IPS-15b (cell line): ENCODE data around the gene IGFL3.
"Not testable (repeated sequence)": the region's sequence is repeated elsewhere in the genome, so short reads cannot be mapped to it uniquely, and the experiment has no call there.

Experiments used
- H3K27me3 ChIP-seq: one replicate; pipeline ENCODE4 v1.6.1; 2013; ENCODE audit warnings: low read length; ENCODE audit not compliant: control insufficient read depth, insufficient read depth
- H3K36me3 ChIP-seq: one replicate; pipeline ENCODE4 v1.6.1; 2013; ENCODE audit warnings: low read length; ENCODE audit not compliant: control insufficient read depth, insufficient read depth
- H3K4me1 ChIP-seq: one replicate; pipeline ENCODE4 v1.6.1; 2013; ENCODE audit warnings: mild to moderate bottlenecking, low read length; ENCODE audit not compliant: control insufficient read depth, insufficient read depth
- H3K4me3 ChIP-seq: one replicate; pipeline ENCODE4 v1.5.1; 2013; ENCODE audit warnings: low read depth, low read length
- H3K9ac ChIP-seq: one replicate; pipeline ENCODE4 v1.6.1; 2013; ENCODE audit warnings: low read depth, mild to moderate bottlenecking, low read length
- H3K9me3 ChIP-seq: one replicate; pipeline ENCODE4 v1.6.1; 2013; ENCODE audit warnings: mild to moderate bottlenecking, low read length; ENCODE audit not compliant: control insufficient read depth, insufficient read depth

The IGFL3 gene

DNA sequence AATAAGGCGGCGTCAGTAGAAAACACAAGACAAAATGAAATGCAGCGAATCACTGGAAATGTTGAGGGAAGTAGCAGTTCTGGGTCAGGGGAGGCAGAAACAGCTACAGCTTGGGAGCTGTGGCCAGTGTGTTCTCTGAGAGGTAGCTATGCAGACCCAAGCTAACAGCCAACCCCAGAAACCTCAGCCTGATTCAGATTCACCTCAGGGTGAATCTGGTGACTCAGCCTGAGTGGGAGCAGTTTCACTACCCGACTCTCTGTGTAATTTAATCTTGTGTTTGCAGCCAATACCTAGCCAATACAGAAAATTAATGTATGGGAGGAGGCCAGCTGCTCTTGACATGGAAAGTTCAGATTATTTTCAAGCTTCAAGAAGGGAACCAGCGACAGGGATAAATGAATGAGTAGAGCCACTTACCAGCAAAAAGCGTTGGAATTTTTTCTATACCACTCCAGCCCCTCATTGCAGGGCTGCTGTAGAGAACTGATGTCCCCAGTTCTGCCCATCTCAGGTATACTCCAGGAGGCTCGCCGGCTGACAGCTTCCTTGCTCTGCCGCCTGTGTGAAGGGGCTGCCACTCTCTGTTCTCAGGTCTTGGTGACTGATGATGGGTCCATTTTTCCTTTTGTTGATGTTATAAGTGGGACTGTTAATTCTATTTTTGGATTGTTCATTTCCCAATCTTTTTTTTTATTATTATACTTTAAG lies 8.9 kb downstream of the IGFL3 start:
- no peaks in the 10 kb centered on the region for H3K9me3 ChIP-seq
- H3K27me3 ChIP-seq: peaks cover 5% of the 10 kb centered on the region
- H3K4me3 ChIP-seq: no peak overlapping the region
- H3K9ac ChIP-seq: no peak overlapping the region
- no peaks in the 10 kb centered on the region for H3K36me3 ChIP-seq
- no peaks in the 10 kb centered on the region for H3K4me1 ChIP-seq

DNA sequence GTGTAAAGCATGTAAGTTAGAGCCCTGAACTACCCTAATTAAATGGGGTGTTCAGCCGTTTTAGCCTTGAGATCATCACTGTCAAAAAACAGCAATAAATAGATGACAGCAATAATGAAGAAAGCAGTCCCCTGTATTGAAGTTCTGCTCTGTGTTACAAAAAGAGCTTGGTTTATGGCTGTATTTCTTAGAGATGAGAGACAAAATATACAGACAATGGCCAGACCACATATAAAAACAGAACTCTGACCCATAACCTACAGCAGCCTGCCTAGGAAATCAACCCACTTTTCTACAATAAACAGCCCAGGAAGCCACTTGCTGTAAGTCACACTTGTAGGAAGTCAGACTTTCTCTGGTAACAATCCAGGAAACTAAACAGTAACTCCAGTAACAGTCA lies 10.8 kb downstream of the IGFL3 start:
- Histone ChIP-seq H3K9me3 (peaks cover under 1% of the 10 kb centered on the region), H3K27me3 (peaks cover 5% of the 10 kb centered on the region), H3K9ac (no peak overlapping the region), H3K36me3 (no peaks in the 10 kb centered on the region), H3K4me3 (no peak overlapping the region), H3K4me1 (no peaks in the 10 kb centered on the region)

DNA sequence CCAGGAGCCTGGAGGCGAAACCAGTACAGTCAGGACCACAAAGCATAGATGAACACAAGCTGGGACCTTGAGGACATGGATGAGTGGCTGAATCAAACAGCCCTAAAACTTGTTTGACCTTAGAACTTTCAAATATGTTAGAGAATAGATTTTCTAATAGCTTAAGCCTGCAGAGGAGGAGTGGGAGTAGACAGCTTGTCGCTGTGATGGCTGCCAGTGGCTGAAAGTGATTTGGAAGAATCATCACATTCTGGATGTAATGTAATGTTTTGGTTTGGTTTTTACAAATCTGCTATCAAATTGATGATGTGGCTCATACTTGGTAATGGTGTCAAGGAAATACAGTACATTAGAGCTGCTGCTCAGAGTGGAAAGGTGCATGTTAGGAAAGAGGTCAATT lies 12.0 kb downstream of the IGFL3 start:
- H3K4me1 ChIP-seq: no peaks in the 10 kb centered on the region
- H3K27me3 ChIP-seq: peaks cover 5% of the 10 kb centered on the region
- peaks cover 4% of the 10 kb centered on the region for H3K9me3 ChIP-seq
- H3K36me3 ChIP-seq: no peaks in the 10 kb centered on the region
- no peak overlapping the region for H3K9ac ChIP-seq
- no peak overlapping the region for H3K4me3 ChIP-seq

DNA sequence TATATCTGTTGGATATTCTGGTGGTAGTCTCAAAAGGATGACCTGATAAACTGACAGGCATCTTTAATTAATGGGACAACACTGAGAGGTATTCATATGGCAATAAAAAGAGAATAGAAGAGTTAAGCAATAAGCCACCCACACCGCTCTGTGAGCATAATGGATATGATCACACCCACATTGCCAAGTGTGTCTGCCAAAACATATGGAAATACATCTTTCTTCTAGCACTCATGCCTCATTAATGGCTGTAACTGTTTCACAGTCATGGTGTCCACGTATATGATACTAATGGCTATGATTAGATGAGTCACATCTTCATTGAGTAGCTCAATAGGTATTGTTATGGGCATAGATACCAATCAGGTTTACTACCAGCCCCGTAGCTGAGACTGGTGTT lies 13.1 kb downstream of the IGFL3 start:
- Histone ChIP-seq H3K27me3 (peaks cover 5% of the 10 kb centered on the region), H3K4me1 (no peaks in the 10 kb centered on the region), H3K9ac (no peak overlapping the region), H3K4me3 (no peak overlapping the region), H3K9me3 (peaks cover 4% of the 10 kb centered on the region), H3K36me3 (no peaks in the 10 kb centered on the region)

DNA sequence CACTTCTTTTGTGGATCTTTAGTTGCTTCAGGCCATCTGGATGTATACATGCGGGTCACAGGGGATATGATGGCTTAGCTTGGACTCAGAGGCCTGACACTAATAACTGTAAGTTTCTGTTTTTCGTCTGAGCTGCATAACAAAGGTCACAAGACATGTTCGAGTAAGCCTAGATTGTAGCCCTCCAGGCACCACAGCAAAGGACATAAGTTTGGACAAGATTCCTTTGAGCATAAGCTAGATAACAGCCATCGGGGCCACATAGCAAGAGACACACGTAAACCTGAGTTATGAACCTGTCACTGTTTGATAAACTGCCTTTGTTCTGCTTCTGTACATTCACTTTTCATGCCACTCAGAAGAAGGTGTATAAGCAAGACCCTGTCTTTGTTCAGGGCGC lies 14.6 kb downstream of the IGFL3 start:
- Histone ChIP-seq H3K4me3 (no peak overlapping the region), H3K4me1 (no peaks in the 10 kb centered on the region), H3K27me3 (peaks cover 5% of the 10 kb centered on the region), H3K36me3 (no peaks in the 10 kb centered on the region), H3K9me3 (peaks cover 4% of the 10 kb centered on the region), H3K9ac (no peak overlapping the region)

DNA sequence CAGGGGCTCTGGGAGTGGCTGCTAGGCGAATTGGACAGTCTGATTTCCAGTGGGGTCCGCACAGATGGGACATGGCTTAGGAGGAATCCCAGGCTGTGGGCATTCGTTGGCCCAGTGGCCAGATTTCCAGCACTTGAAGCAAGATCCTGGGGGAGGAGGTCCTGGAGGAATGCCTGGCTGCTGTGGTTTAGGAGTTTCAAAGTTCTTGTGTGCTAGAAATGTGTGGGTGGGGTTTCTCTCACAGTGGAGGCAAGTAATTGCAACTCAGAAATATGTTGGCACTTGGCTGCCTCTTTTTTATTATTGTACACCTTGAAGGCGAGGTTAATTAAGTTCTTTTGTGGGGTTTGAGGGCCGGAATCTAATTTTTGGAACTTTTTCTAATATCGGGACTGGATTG lies 17.1 kb downstream of the IGFL3 start:
- no peak overlapping the region for H3K4me3 ChIP-seq
- H3K4me1 ChIP-seq: no peaks in the 10 kb centered on the region
- no peak overlapping the region for H3K9ac ChIP-seq
- peaks cover 4% of the 10 kb centered on the region for H3K9me3 ChIP-seq
- H3K36me3 ChIP-seq: no peaks in the 10 kb centered on the region
- H3K27me3 ChIP-seq: peaks cover 3% of the 10 kb centered on the region

DNA sequence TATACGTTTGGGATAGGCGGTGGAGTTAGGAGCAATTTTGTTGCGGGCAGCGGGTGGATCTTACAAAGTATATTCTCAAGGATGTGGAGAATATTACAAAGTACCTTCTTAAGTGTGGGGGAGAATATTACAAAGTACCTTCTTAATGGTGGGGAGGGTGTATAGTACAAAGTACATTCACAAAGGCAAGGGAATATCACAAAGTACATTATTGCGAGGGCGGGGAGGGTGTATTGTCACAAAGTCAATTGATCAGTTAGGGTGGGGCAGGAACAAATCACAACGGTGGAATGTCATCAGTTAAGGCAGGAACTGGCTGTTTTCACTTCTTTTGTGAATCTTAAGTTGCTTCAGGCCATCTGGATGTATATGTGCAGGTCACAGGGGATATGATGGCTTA lies 22.2 kb downstream of the IGFL3 start:
- not testable (repeated sequence) for H3K9ac ChIP-seq, H3K9me3 ChIP-seq, H3K4me3 ChIP-seq, H3K27me3 ChIP-seq, H3K36me3 ChIP-seq, H3K4me1 ChIP-seq

DNA sequence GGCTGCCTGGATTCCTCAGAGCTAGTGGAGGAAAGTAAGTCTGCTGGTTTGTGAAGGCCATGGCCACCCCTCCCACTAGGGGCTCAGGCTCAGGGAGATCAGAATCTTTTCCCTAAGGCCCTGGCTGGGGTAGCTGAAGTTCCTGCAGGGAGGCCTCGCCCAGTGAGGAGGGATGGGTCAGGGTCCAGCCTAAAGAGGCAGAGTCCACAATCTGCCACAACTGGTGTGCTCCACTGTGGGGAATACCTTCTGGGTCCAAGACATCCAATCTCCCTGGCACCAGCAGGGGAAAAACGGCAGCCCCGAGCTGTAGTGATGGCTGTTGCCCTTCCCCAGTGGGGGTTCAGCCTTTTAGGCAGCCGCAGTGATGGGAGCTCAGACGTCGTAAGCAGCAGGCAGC lies 23.2 kb downstream of the IGFL3 start:
- H3K36me3 ChIP-seq: no peaks in the 10 kb centered on the region
- no peak overlapping the region for H3K9ac ChIP-seq
- no peaks in the 10 kb centered on the region for H3K27me3 ChIP-seq
- H3K4me3 ChIP-seq: no peak overlapping the region
- H3K4me1 ChIP-seq: no peaks in the 10 kb centered on the region
- H3K9me3 ChIP-seq: no peaks in the 10 kb centered on the region

DNA sequence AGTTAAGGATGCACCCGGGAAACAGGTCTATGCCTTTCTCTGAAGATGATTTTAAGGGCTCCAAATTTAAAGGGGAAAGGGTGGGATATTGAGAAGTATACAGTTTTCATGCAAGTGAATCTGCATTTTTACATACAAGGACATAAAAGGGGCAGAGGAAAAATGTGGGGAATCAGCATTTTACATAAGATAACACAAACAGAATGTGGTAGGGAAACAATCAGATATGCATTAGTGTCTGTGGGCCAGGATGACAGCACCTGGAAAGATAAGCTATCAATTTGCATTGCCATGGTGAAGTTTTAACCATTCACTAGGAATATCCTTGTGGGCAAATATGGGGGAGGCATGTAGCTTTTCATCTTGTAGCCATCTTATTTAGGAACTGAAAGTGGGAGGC lies 24.1 kb downstream of the IGFL3 start:
- Histone ChIP-seq H3K9ac (no peak overlapping the region), H3K9me3 (no peaks in the 10 kb centered on the region), H3K36me3 (no peaks in the 10 kb centered on the region), H3K4me3 (no peak overlapping the region), H3K27me3 (no peaks in the 10 kb centered on the region), H3K4me1 (no peaks in the 10 kb centered on the region)

DNA sequence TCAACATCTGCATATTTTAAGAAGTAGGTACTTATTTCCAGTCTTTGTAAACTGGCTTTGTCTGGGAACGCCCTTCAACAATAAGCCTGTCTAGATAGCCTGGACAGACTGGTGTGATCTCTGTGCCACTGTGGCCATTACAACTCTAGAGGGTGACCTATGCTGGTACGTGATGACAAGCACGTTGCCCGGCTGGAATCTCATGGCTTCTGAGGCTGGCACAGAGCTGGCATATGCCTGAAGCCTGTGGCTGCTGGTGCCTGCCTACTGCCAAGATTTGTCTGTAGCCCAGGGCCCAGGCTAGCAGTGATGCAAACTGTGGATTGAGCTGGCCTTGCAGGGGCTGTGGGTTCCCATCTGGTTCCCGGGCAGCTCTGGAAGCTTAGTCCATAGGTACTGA lies 34.0 kb downstream of the IGFL3 start:
- Histone ChIP-seq H3K27me3 (no peaks in the 10 kb centered on the region), H3K4me3 (no peak overlapping the region), H3K36me3 (no peaks in the 10 kb centered on the region), H3K9me3 (no peaks in the 10 kb centered on the region), H3K9ac (no peak overlapping the region), H3K4me1 (no peaks in the 10 kb centered on the region)

DNA sequence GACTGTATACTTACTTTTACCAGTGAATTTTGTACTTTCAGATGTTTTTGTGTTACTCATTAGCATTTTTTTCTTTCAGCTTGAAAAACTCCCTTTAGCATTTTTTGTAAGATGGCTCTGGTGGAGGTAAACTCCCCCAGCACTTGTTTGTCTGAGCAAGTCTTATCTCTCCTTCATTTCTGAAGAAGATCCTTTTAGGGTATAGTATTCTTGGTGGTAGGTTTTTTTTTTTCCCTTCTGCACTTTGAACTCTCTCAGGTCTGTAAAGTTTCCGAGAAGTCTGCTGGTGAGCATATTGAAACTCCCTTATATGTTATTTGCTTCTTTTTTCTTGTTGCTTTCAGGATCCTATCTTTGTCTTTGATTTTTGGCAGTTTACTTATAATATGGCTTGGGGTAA lies 35.1 kb downstream of the IGFL3 start:
- H3K9me3 ChIP-seq: no peaks in the 10 kb centered on the region
- no peak overlapping the region for H3K4me3 ChIP-seq
- no peaks in the 10 kb centered on the region for H3K36me3 ChIP-seq
- no peak overlapping the region for H3K9ac ChIP-seq
- H3K4me1 ChIP-seq: no peaks in the 10 kb centered on the region
- H3K27me3 ChIP-seq: no peaks in the 10 kb centered on the region

DNA sequence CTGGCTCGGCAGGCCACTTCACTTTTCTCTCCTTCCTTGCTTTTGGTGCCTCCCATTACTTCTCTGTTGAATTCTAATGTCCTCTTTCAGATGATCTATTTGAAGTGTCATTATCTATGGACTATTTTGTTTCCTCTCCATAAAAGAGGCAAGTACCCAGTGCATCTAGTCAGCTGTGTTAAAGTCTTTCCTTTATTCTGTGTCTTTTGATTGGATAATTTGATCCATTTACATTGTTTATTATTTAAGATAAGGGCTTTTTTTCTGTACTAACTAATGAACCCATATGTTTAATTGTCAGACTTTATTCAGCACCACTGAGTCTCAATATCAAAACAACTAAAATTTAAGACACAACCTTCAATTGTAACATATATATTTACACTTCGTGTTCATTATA lies 36.4 kb downstream of the IGFL3 start:
- Histone ChIP-seq H3K9me3 (no peaks in the 10 kb centered on the region), H3K9ac (no peak overlapping the region), H3K4me1 (no peaks in the 10 kb centered on the region), H3K4me3 (no peak overlapping the region), H3K36me3 (no peaks in the 10 kb centered on the region), H3K27me3 (no peaks in the 10 kb centered on the region)
